Body of pancreas (tissue), 4 donors: ENCODE data around the gene ABCG5. TPM values are rescaled to one million over a fixed set of nuclear protein-coding genes. Genes with fewer than 3 reads are reported as not detected.

ENCODE experiments used
- ATAC-seq: fragments of 150-250 bp; one replicate; pipeline ENCODE4 v1.9.1; 2016
- DNase-seq, 4 donors: peaks; one replicate each; pipeline ENCODE4 v3.0.0-alpha.2; 2019
- H3K27ac ChIP-seq, 4 donors: fragments of 200-600 bp; sonication (generic); 1 replicate in 3 of 4; 2 replicates in 1 of 4; pipeline versions ENCODE4 v1.5.1 to v1.6.1; 2016 to 2019; ENCODE audit warnings: mild to moderate bottlenecking in 1 of 4, mixed read lengths in 1 of 4, moderate library complexity in 1 of 4
- H3K27me3 ChIP-seq, 2 donors: fragments of 200-600 bp; sonication (generic); one replicate each; pipeline ENCODE4 v1.6.0; 2016; ENCODE audit warnings: mild to moderate bottlenecking in 1 of 2
- H3K36me3 ChIP-seq, 2 donors: fragments of 200-600 bp; sonication (generic); replicated peaks in 1 of 2; 2 replicates each; pipeline ENCODE4 v1.5.1; 2016; ENCODE audit warnings: low read depth in 2 of 2; ENCODE audit not compliant: insufficient read depth in 1 of 2
- H3K4me1 ChIP-seq: fragments of 200-600 bp; sonication (generic); one replicate; pipeline ENCODE4 v1.6.0; 2016
- H3K4me3 ChIP-seq, 2 donors: fragments of 200-600 bp; sonication (generic); 1 replicate in 1 of 2; 2 replicates in 1 of 2; pipeline ENCODE4 v1.5.1; 2016 to 2019
- H3K9me3 ChIP-seq, 3 donors: fragments of 200-600 bp; sonication (generic); 1 replicate in 2 of 3; 2 replicates in 1 of 3; pipeline ENCODE4 v1.5.1; 2016
- POLR2A ChIP-seq, 3 donors: fragments of 450-650 bp; IDR thresholded peaks; one replicate each; pipeline ENCODE4 v1.6.1; 2016; ENCODE audit warnings: antibody characterized with exemption in 3 of 3, mild to moderate bottlenecking in 2 of 3
- WGBS, 2 donors: methylation state at CpG; one replicate each; pipeline ENCODE4 v1.1.5; 2017; 5-methylcytosine and 5-hydroxymethylcytosine counted together
- intact Hi-C: fragments of 100-400 bp; cut with DNase I; formaldehyde crosslinking; loops from one replicate; pipeline ENCODE4 v1.15.1; 2023
- total RNA-seq, 2 donors: library from RNA; depleted of rRNA; stranded (reverse); fragments of >200 nt; gene quantifications; one replicate each; pipeline ENCODE4 v1.1.0, GENCODE V29; 2016
- TF ChIP-seq, protein P1 (sequence below), 7 experiments: fragments of 450-650 bp in 4 of 7; fragments of 200-600 bp in 3 of 7; sonication (generic) in 3 of 7; IDR thresholded peaks; one replicate each; pipeline ENCODE4 v1.5.1; 2016 to 2019; ENCODE audit warnings: antibody characterized with exemption in 7 of 7

The ABCG5 gene
- total RNA-seq, 2 donors from 2014 or later: not detected

DNA sequence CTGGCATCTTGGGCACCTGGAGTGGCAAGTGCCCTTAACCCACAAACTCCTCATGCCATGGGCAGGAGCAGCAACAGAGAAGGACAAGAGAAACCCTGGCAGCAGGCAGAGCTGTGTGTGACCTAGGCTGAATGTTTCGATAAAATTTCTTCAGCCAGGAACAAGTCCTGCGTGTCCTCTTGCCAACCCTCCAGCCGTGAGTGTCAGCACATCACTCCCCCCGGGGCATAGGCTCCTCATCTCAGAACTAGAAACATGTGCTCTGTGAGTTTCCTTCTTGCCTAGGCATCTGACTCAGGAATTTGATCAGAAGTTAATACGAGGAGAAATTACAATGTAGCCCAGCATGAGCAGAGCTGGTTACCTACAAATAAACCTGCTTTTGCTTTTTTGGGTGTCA, 2.3 kb upstream of the ABCG5 start:
- intact Hi-C loops: no loop called here
- TF ChIP-seq, protein P1, sequence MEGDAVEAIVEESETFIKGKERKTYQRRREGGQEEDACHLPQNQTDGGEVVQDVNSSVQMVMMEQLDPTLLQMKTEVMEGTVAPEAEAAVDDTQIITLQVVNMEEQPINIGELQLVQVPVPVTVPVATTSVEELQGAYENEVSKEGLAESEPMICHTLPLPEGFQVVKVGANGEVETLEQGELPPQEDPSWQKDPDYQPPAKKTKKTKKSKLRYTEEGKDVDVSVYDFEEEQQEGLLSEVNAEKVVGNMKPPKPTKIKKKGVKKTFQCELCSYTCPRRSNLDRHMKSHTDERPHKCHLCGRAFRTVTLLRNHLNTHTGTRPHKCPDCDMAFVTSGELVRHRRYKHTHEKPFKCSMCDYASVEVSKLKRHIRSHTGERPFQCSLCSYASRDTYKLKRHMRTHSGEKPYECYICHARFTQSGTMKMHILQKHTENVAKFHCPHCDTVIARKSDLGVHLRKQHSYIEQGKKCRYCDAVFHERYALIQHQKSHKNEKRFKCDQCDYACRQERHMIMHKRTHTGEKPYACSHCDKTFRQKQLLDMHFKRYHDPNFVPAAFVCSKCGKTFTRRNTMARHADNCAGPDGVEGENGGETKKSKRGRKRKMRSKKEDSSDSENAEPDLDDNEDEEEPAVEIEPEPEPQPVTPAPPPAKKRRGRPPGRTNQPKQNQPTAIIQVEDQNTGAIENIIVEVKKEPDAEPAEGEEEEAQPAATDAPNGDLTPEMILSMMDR (IDR thresholded peaks at IDR 0.05): no peak
- no peak for TF ChIP-seq POLR2A (IDR thresholded peaks at IDR 0.05)
- H3K4me1 ChIP-seq: no peaks in the 10 kb centered on the region
- H3K4me3 ChIP-seq: no peak overlapping the region
- H3K27ac ChIP-seq: no peak overlapping the region
- 62 to 71% methylated on average over 5 of the region's 5 CpGs for WGBS, 2 donors
- no peaks in the 10 kb centered on the region for H3K36me3 ChIP-seq
- H3K27me3 ChIP-seq: no peaks in the 10 kb centered on the region
- H3K9me3 ChIP-seq: no peaks in the 10 kb centered on the region
- no peak for DNase-seq
- ATAC-seq: no peak

DNA sequence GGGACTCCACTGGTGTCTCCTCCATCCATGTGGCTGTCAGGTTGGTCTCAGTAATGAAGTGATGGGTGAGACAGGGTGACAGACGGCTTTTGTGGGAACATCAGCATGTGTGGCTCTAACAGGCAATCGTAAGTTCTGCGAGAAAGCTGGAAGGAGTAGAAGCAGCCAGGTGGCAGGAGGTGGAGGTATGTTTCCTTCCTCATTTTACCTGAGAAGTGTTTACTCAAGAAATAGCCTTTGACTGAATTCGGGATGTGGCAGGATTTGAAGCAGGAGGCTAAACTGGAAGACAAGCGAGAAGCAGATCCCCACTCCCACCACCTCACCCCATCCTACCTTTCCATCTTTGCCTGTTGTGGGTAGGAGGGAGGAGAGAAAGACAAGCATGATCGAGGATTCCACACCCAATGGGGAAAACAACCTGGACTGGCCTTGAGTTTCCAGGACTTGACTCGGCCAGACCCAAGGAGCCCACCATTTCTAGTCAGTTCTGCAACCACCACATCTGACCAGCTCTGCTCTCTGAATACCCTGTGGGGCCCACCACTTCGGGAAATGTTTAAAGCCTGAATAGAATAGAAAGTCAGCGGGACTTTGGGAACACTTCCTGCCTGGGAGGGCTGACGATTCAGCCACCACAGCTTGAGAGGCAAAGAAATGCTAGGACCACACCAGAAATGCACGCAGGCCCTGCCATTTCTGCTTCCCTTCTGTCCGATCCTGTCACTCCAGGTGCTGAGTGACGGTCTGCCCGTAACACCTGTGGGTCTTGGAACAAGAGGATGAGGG, 1.3 kb upstream of the ABCG5 start:
- intact Hi-C loops: no loop called here
- ATAC-seq: no peak
- 76 to 77% methylated on average over 14 of the region's 14 CpGs for WGBS, 2 donors

DNA sequence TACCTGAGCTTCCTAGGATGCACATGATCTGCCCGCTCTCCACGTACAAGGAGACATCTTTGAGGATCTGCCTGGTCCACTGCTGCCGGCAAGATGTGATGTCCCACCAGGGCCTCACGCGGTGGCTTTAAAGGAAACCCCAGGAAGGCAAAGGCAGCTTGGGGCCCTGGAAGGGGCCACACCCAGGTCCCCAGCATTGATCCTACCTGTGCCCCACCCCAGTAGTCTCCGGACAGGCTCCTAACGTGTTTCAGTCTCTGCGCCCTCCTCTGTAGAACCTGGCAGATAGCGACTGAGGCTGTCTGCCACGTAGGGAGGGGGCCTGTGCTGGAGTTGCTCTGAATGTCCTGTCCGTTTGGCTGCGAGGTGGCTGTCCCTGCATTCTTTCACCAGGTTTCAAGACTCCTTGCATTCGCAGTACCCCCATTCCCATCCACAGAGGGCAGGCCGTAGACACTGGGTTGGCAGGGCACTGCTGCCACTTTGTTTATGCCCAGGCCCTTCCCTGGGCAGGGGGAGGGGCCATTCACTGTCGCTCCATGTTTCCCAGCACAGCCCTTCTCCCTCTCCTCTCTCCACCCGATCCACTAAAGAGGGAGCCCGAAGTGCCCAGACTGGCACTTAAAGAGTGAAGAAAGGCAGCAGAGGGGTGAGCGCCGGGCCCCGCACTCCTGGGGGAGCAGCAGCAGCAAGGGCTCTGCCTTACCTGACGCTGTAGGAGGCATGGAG, 644 bp downstream of the ABCG5 start:
- no peak overlapping the region for H3K27ac ChIP-seq
- ATAC-seq (no peak), DNase-seq (no peak)
- TF ChIP-seq, protein P1 (IDR thresholded peaks at IDR 0.05): no peak
- intact Hi-C loops: no loop called here
- H3K4me1 ChIP-seq: no peaks in the 10 kb centered on the region
- no peak overlapping the region for H3K4me3 ChIP-seq
- H3K9me3 ChIP-seq: no peaks in the 10 kb centered on the region
- 87 to 95% methylated on average over 11 to 21 of the region's 21 CpGs for WGBS, 2 donors
- H3K36me3 ChIP-seq: no peaks in the 10 kb centered on the region
- no peaks in the 10 kb centered on the region for H3K27me3 ChIP-seq

More for the DNA sequence above, 1.3 kb upstream of the ABCG5 start:
- no peak for DNase-seq
- no peaks in the 10 kb centered on the region for H3K36me3 ChIP-seq
- no peak overlapping the region for H3K4me3 ChIP-seq
- no peaks in the 10 kb centered on the region for H3K4me1 ChIP-seq
- TF ChIP-seq POLR2A (IDR thresholded peaks at IDR 0.05): no peak
- TF ChIP-seq, protein P1 (IDR thresholded peaks at IDR 0.05): no peak
- no peaks in the 10 kb centered on the region for H3K27me3 ChIP-seq
- H3K27ac ChIP-seq: no peak overlapping the region
- no peaks in the 10 kb centered on the region for H3K9me3 ChIP-seq

DNA sequence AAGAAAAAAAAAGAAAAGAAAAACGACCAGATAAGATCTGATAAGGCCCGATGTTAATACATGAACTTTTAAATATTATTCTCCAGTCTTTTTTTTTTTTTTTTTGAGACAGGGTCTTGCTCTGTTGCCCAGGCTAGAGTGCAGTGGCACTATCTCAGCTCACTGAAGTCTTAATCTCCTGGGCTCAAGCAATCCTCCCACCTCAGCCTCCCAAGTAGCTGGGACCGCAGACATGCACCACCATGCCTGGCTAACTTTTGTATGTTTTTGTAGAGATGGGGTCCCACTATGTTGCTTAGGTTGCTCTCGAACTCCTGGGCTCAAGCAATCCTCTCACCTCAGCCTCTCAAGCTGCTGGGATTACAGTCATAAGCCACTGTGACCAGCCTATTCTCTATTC, 1.6 kb downstream of the ABCG5 start:
- DNase-seq (no peak), ATAC-seq (no peak)
- Histone ChIP-seq H3K4me3 (no peak overlapping the region), H3K27ac (no peak overlapping the region), H3K4me1 (no peaks in the 10 kb centered on the region), H3K9me3 (no peaks in the 10 kb centered on the region), H3K36me3 (no peaks in the 10 kb centered on the region), H3K27me3 (no peaks in the 10 kb centered on the region)
- intact Hi-C loops: no loop called here
- 57 to 58% methylated on average over 4 of the region's 4 CpGs for WGBS, 2 donors
- TF ChIP-seq POLR2A (IDR thresholded peaks at IDR 0.05): no peak
- TF ChIP-seq, protein P1 (IDR thresholded peaks at IDR 0.05): no peak
